Colonic mucosa (tissue), 4 donors: ENCODE results near the gene LHCGR. TPM values are rescaled to one million over a fixed set of nuclear protein-coding genes. Genes with fewer than 3 reads are reported as not detected.

Experiments used
- DNase-seq: peaks from one replicate; pipeline ENCODE4 v3.0.0-alpha.2; 2020
- H3K27ac ChIP-seq: fragments of 200-600 bp; one replicate; pipeline ENCODE4 v1.8.0; 2021
- H3K27me3 ChIP-seq: fragments of 200-600 bp; one replicate; pipeline ENCODE4 v1.8.0; 2021
- H3K36me3 ChIP-seq: fragments of 200-600 bp; one replicate; pipeline ENCODE4 v1.8.0; 2021
- H3K4me1 ChIP-seq: fragments of 200-600 bp; one replicate; pipeline ENCODE4 v1.8.0; 2021; ENCODE audit warnings: mild to moderate bottlenecking
- H3K4me3 ChIP-seq: fragments of 200-600 bp; one replicate; pipeline ENCODE4 v1.8.0; 2021
- H3K9ac ChIP-seq, 2 donors: one replicate each; pipeline ENCODE4 v1.7.0; 2013; ENCODE audit warnings: control low read depth in 2 of 2, low read depth in 2 of 2, low read length in 2 of 2
- H3K9me3 ChIP-seq: fragments of 200-600 bp; one replicate; pipeline ENCODE4 v1.8.0; 2021
- CTCF ChIP-seq: fragments of 200-600 bp; IDR thresholded peaks from one replicate; pipeline ENCODE4 v1.8.0; 2022; ENCODE audit warnings: antibody characterized with exemption, mild to moderate bottlenecking
- intact Hi-C: fragments of 100-400 bp; cut with DNase I; formaldehyde crosslinking; loops from one replicate; pipeline ENCODE4 v1.14.1; 2022
- total RNA-seq, 2 donors: library from RNA; stranded (reverse); fragmentation: NEBNext Ultra II Directional in 1 of 2; extraction: Animal tissue kit (Norgen Biotek cat#: 25700) in 1 of 2; gene quantifications; one replicate each; pipeline ENCODE4 v1.2.1, GENCODE V29; 2021
- donor health status: healthy.
- donor health status: DM: no; HTN: no; CAD: no.
- donor health status: DM: no; HTN: no; CAD: no.

LHCGR gene
- total RNA-seq, 2 donors from 2014 or later, result not detected

DNA sequence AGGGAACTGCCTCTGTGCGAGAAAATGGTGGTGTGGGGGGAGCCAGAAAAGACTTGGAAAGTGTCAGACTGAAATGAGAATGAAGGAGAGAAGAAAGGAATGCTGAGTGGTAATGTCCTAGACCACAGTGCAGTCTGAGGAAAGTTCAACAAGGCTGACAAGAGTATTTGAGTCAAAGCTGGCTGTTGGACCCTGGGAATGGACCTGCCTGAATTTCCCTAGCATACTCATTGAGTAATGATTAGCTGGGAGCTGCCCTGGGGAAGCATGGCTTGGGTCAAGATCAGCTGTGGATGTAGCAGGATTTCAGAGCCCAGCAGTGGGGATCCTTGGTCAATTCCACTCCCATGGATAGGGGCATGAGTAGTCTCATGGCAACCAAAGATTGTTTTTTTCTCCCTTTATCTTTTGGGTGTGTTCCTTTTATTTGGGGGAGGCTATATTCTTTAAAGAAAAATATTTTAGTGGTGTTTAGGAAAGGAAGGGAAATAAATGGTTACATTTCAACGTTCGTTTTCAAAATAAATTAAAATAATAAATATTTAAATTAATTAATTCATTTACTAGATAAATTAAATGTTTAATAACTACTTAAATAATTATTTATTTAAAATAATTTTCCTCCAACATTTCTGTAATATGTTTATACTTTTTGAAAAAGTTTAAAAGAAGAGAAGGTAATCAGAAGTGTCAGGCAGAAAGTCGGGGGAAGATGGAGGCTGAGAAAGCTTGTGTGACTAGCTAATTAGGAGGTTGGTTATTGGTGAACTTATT, 15.9 kb upstream of the LHCGR start:
- Histone ChIP-seq H3K9ac (no peak overlapping the region), H3K9me3 (no peaks in the 10 kb centered on the region), H3K4me3 (no peak overlapping the region), H3K36me3 (no peaks in the 10 kb centered on the region), H3K27ac (no peak overlapping the region), H3K27me3 (no peaks in the 10 kb centered on the region), H3K4me1 (no peaks in the 10 kb centered on the region)
- DNase-seq, result no peak
- no peak for TF ChIP-seq CTCF
- intact Hi-C loops, result no loop called here

- no peaks in the 10 kb centered on the region for H3K36me3 ChIP-seq
- DNase-seq, result no peak
- no peaks in the 10 kb centered on the region for H3K4me1 ChIP-seq
- no peak overlapping the region for H3K4me3 ChIP-seq
- TF ChIP-seq CTCF, result no peak
- H3K27me3 ChIP-seq, result no peaks in the 10 kb centered on the region
- H3K27ac ChIP-seq, result no peak overlapping the region
- no peak overlapping the region for H3K9ac ChIP-seq
- intact Hi-C loops, result no loop called here
- no peaks in the 10 kb centered on the region for H3K9me3 ChIP-seq
These were observed 14.7 kb upstream of the LHCGR start for GRCh38 chr2:48770181-48770580.

GRCh38 chr2:48768669-48769068, 13.1 kb upstream of the LHCGR start:
- no peaks in the 10 kb centered on the region for H3K4me1 ChIP-seq
- H3K27ac ChIP-seq, result no peak overlapping the region
- no peak overlapping the region for H3K9ac ChIP-seq
- H3K36me3 ChIP-seq, result no peaks in the 10 kb centered on the region
- intact Hi-C loops, result no loop called here
- no peak for DNase-seq
- H3K9me3 ChIP-seq, result no peaks in the 10 kb centered on the region
- TF ChIP-seq CTCF, result no peak
- H3K27me3 ChIP-seq, result no peaks in the 10 kb centered on the region
- no peak overlapping the region for H3K4me3 ChIP-seq

DNA sequence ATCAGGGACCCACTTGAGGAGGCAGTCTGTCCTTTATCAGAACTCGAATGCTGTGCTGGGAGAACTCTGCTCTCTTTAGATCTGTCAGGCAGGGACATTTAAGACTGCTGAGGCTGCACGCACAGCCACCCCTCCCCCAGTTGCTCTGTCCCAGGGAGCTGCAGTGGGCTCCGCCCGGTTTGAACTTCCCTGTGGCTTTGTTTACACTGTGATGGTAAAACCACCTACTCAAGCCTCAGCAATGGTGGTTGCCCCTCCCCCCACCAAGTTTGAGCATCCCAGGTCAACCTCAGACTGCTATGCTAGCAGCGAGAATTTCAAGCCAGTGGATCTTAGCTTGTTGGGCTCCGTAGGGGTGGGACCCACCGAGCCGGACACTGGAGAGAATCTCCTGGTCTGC, 11.8 kb upstream of the LHCGR start:
- intact Hi-C loops, result no loop called here
- TF ChIP-seq CTCF, result no peak
- no peak for DNase-seq
- no peak overlapping the region for H3K27ac ChIP-seq
- H3K27me3 ChIP-seq, result no peaks in the 10 kb centered on the region
- H3K4me3 ChIP-seq, result no peak overlapping the region
- no peaks in the 10 kb centered on the region for H3K36me3 ChIP-seq
- no peak overlapping the region for H3K9ac ChIP-seq
- no peaks in the 10 kb centered on the region for H3K4me1 ChIP-seq
- H3K9me3 ChIP-seq, result no peaks in the 10 kb centered on the region

DNA sequence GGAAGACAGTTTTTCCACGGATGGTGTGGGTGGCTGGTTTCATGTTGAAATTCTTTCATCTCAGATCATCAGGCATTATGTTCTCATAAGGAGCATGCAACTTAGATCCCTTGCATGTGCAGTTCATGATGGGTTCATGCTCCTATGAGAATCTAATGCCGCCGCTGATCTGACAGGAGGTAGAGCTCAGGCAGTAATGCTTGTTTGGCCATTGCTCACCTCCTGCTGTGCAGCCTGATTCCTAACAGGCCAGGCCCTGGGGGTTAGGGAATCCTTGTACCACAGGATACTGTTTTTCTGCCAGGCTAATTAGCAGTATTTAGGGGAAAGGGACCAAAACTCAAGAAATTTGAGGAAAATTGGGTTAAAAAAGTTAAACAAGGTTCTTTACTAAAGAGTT, 5.3 kb upstream of the LHCGR start:
- no peak for DNase-seq
- Histone ChIP-seq H3K4me1 (no peaks in the 10 kb centered on the region), H3K27ac (no peak overlapping the region), H3K27me3 (no peaks in the 10 kb centered on the region), H3K9me3 (no peaks in the 10 kb centered on the region), H3K9ac (no peak overlapping the region), H3K4me3 (no peak overlapping the region), H3K36me3 (no peaks in the 10 kb centered on the region)
- intact Hi-C loops, result no loop called here
- no peak for TF ChIP-seq CTCF
